ENCODE data around the gene CYFIP1.

DNA sequence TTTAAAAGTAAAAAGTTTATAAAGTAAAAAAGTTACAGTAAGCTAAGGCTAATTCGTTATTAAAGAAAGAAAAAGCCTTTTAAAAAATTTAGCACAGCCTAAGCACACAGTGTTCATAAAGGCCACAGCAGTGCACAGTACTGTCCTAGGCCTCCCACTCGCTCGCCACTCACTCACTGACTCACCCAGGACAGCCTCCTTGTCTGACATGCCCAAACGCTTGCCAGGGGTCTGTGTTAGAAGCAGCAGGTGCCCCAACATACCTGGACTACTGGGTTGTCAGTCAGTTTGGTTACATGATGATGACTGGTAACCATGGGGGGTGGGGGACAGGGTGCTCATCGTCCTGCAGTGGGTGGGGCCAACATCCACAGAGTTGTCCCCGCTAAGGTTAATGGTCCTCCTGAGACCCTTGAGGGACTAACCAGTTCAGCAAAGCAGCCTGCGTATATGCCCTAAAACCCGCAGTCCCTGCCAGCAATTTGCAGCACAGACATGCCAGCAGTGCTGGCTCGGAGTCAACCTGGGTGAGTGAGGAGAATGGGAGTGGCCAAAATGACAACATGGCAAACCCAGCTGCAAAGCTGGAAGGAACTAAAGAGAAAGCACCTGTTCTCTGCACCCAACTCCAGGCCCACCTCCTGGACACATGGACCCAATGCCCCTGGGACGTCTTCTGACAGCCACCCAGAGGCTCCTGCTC lies 49.2 kb downstream of the CYFIP1 start:
- TF ChIP-seq, protein P1, sequence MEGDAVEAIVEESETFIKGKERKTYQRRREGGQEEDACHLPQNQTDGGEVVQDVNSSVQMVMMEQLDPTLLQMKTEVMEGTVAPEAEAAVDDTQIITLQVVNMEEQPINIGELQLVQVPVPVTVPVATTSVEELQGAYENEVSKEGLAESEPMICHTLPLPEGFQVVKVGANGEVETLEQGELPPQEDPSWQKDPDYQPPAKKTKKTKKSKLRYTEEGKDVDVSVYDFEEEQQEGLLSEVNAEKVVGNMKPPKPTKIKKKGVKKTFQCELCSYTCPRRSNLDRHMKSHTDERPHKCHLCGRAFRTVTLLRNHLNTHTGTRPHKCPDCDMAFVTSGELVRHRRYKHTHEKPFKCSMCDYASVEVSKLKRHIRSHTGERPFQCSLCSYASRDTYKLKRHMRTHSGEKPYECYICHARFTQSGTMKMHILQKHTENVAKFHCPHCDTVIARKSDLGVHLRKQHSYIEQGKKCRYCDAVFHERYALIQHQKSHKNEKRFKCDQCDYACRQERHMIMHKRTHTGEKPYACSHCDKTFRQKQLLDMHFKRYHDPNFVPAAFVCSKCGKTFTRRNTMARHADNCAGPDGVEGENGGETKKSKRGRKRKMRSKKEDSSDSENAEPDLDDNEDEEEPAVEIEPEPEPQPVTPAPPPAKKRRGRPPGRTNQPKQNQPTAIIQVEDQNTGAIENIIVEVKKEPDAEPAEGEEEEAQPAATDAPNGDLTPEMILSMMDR (conservative IDR thresholded peaks at IDR 0.05 in 1 of 2, IDR thresholded peaks at IDR 0.05 in 1 of 2; ENCODE audit: low read depth in 1 of 2, low read length in 2 of 2): no peak
- no peak for TF ChIP-seq EZH2 (IDR thresholded peaks at IDR 0.05; ENCODE audit: low read length, missing control alignments)
